Naive B cell (primary cell): Measurements from ENCODE around the gene SKIL. TPM values are rescaled to one million over a fixed set of nuclear protein-coding genes. Genes with fewer than 3 reads are reported as not detected.

ENCODE experiments used
- ATAC-seq, 2 donors: fragments of 150-1000 bp; cut with Tn5 transposase; 2 replicates each; pipeline ENCODE4 v1.10.0; 2021; ENCODE audit warnings: low read depth in 2 of 2, mild to moderate bottlenecking in 2 of 2, moderate library complexity in 2 of 2
- DNase-seq: peaks from one replicate; pipeline ENCODE4 v3.0.0; 2022
- H3K27ac Mint-ChIP-seq, 6 donors: one replicate each; pipeline ENCODE4 v1.8.0; 2020 to 2022; ENCODE audit warnings: mild to moderate bottlenecking in 6 of 6, mixed read lengths in 6 of 6, moderate library complexity in 5 of 6, inconsistent platforms in 2 of 6
- H3K27me3 Mint-ChIP-seq, 3 donors: one replicate each; pipeline ENCODE4 v1.8.0; 2021 to 2022; ENCODE audit warnings: mixed read lengths in 3 of 3, mild to moderate bottlenecking in 1 of 3
- H3K36me3 Mint-ChIP-seq, 2 donors: one replicate each; pipeline ENCODE4 v1.8.0; 2020 to 2022; ENCODE audit warnings: mixed read lengths in 2 of 2, inconsistent platforms in 1 of 2, mild to moderate bottlenecking in 1 of 2
- H3K4me1 Mint-ChIP-seq, 3 donors: one replicate each; pipeline ENCODE4 v1.8.0; 2020 to 2022; ENCODE audit warnings: mixed read lengths in 3 of 3, inconsistent platforms in 1 of 3, mild to moderate bottlenecking in 1 of 3, moderate library complexity in 1 of 3
- H3K4me3 Mint-ChIP-seq, 8 donors: one replicate each; pipeline ENCODE4 v1.8.0; 2020 to 2022; ENCODE audit warnings: mild to moderate bottlenecking in 8 of 8, mixed read lengths in 8 of 8, moderate library complexity in 8 of 8, inconsistent platforms in 2 of 8
- H3K9me3 Mint-ChIP-seq, 7 donors: one replicate each; pipeline ENCODE4 v1.8.0; 2020 to 2022; ENCODE audit warnings: mixed read lengths in 7 of 7, mild to moderate bottlenecking in 5 of 7, inconsistent platforms in 2 of 7, moderate library complexity in 1 of 7
- polyA plus RNA-seq, 6 donors: library from polyadenylated mRNA; unstranded; fragments of 300-500 nt; fragmentation: Illumina TruSeq; gene quantifications; one replicate each; pipeline ENCODE4 v1.2.3, GENCODE V29; 2021; ENCODE audit warnings: low read depth in 6 of 6

The SKIL gene
- polyA plus RNA-seq, 6 donors from 2014 or later: 12.3 to 28.5 (median 25.2) TPM

GRCh38 chr3:170386468-170386867, 29.0 kb downstream of the SKIL start:
- H3K27me3 Mint-ChIP-seq: no peaks in the 10 kb centered on the region
- DNase-seq (no peak), ATAC-seq (no peak)
- peaks cover 4 to 25% (median 20%) of the 10 kb centered on the region in 3 donors for H3K4me1 Mint-ChIP-seq
- H3K9me3 Mint-ChIP-seq: peaks cover 0 to 3% (median 0%) of the 10 kb centered on the region in 7 donors
- no peak overlapping the region for H3K4me3 Mint-ChIP-seq
- H3K36me3 Mint-ChIP-seq: peaks cover 0 to 32% of the 10 kb centered on the region in 2 donors
- H3K27ac Mint-ChIP-seq: peak overlapping the region in 2 of 6 donors; percentile 26 to 47

- DNase-seq: no peak
- Mint-ChIP-seq H3K4me1 (peaks cover 13 to 32% (median 28%) of the 10 kb centered on the region in 3 donors), H3K27ac (peak overlapping the region in 2 of 6 donors; percentile 22 to 67), H3K27me3 (no peaks in the 10 kb centered on the region), H3K4me3 (no peak overlapping the region), H3K36me3 (peaks cover 8 to 41% of the 10 kb centered on the region in 2 donors), H3K9me3 (peaks cover 0 to 3% (median 0%) of the 10 kb centered on the region in 7 donors)
- no peak for ATAC-seq
These were observed 30.4 kb downstream of the SKIL start for GRCh38 chr3:170387950-170388349.

GRCh38 chr3:170391108-170391507, 33.6 kb downstream of the SKIL start:
- Mint-ChIP-seq H3K36me3 (peaks cover 8 to 25% of the 10 kb centered on the region in 2 donors), H3K9me3 (peaks cover 0 to 3% (median 0%) of the 10 kb centered on the region in 7 donors), H3K4me1 (peaks cover 13 to 20% (median 17%) of the 10 kb centered on the region in 3 donors), H3K27ac (peak overlapping the region; percentile 48 to 90 (median 66)), H3K27me3 (no peaks in the 10 kb centered on the region), H3K4me3 (peak overlapping the region in 1 of 8 donors; percentile 30)
- no peak for DNase-seq
- no peak for ATAC-seq

GRCh38 chr3:170397685-170398084, 40.2 kb downstream of the SKIL start:
- Mint-ChIP-seq H3K27me3 (no peaks in the 10 kb centered on the region), H3K4me1 (peaks cover 17 to 23% (median 17%) of the 10 kb centered on the region in 3 donors), H3K27ac (peak overlapping the region in 4 of 6 donors; percentile 9 to 73 (median 50)), H3K36me3 (no peaks in the 10 kb centered on the region), H3K4me3 (no peak overlapping the region), H3K9me3 (peaks cover 0 to 3% (median 0%) of the 10 kb centered on the region in 7 donors)
- no peak for ATAC-seq
- DNase-seq: no peak

- H3K27me3 Mint-ChIP-seq: no peaks in the 10 kb centered on the region
- no peak for ATAC-seq
- H3K4me3 Mint-ChIP-seq: no peak overlapping the region
- H3K9me3 Mint-ChIP-seq: peaks cover 0 to 7% (median 0%) of the 10 kb centered on the region in 7 donors
- H3K27ac Mint-ChIP-seq: no peak overlapping the region
- H3K36me3 Mint-ChIP-seq: no peaks in the 10 kb centered on the region
- DNase-seq: no peak
- peaks cover 14 to 17% (median 15%) of the 10 kb centered on the region in 3 donors for H3K4me1 Mint-ChIP-seq
These were observed 47.6 kb downstream of the SKIL start for GRCh38 chr3:170405101-170405500.

GRCh38 chr3:170410428-170411029, 53.0 kb downstream of the SKIL start:
- no peak for ATAC-seq
- Mint-ChIP-seq H3K4me3 (no peak overlapping the region), H3K4me1 (peaks cover 0 to 3% (median 1%) of the 10 kb centered on the region in 3 donors), H3K27ac (peak overlapping the region in 2 of 6 donors; percentile 31 to 84), H3K36me3 (peaks cover 0 to 1% of the 10 kb centered on the region in 2 donors), H3K9me3 (no peaks in the 10 kb centered on the region), H3K27me3 (peaks cover 2 to 4% (median 3%) of the 10 kb centered on the region in 3 donors)
- DNase-seq: no peak

- DNase-seq: no peak
- H3K4me3 Mint-ChIP-seq: no peak overlapping the region
- H3K27me3 Mint-ChIP-seq: peaks cover 23 to 29% (median 27%) of the 10 kb centered on the region in 3 donors
- H3K4me1 Mint-ChIP-seq: peaks cover 3 to 7% (median 6%) of the 10 kb centered on the region in 3 donors
- H3K27ac Mint-ChIP-seq: no peak overlapping the region
- peaks cover 0 to 9% of the 10 kb centered on the region in 2 donors for H3K36me3 Mint-ChIP-seq
- H3K9me3 Mint-ChIP-seq: peaks cover 0 to 2% (median 0%) of the 10 kb centered on the region in 7 donors
- no peak for ATAC-seq
These were observed 55.8 kb downstream of the SKIL start for GRCh38 chr3:170413291-170413690.

GRCh38 chr3:170414202-170414663, 56.7 kb downstream of the SKIL start:
- H3K27ac Mint-ChIP-seq: no peak overlapping the region
- peaks cover 0 to 2% (median 0%) of the 10 kb centered on the region in 7 donors for H3K9me3 Mint-ChIP-seq
- peak in 1 of 2 donors; percentile 46 for ATAC-seq
- DNase-seq: peak; percentile 35
- peaks cover 6 to 13% (median 11%) of the 10 kb centered on the region in 3 donors for H3K4me1 Mint-ChIP-seq
- peaks cover 24 to 37% (median 30%) of the 10 kb centered on the region in 3 donors for H3K27me3 Mint-ChIP-seq
- H3K4me3 Mint-ChIP-seq: no peak overlapping the region
- peaks cover 0 to 9% of the 10 kb centered on the region in 2 donors for H3K36me3 Mint-ChIP-seq

GRCh38 chr3:170417090-170417489, 59.6 kb downstream of the SKIL start:
- H3K4me3 Mint-ChIP-seq: peak overlapping the region in 3 of 8 donors; percentile 15 to 82 (median 55)
- H3K27me3 Mint-ChIP-seq: peaks cover 32 to 60% (median 40%) of the 10 kb centered on the region in 3 donors

GRCh38 chr3:170418422-170419398, 61.2 kb downstream of the SKIL start, which contains the start of gene CLDN11:
CLDN11 (plus strand) TSS chr3:170418868; CDS start chr3:170419067, 199 bp downstream.
- DNase-seq: no peak
- peak; percentile 55 for ATAC-seq
- H3K36me3 Mint-ChIP-seq: peaks cover 0 to 9% of the 10 kb centered on the region in 2 donors
- H3K9me3 Mint-ChIP-seq: peaks cover 0 to 2% (median 0%) of the 10 kb centered on the region in 7 donors
- peak within 1 kb of the TSS; percentile 82 to 98 (median 92) for H3K4me3 Mint-ChIP-seq
- H3K4me1 Mint-ChIP-seq: peaks cover 14 to 26% (median 19%) of the 10 kb centered on the region in 3 donors
- H3K27me3 Mint-ChIP-seq: peaks cover 32 to 60% (median 40%) of the 10 kb centered on the region in 3 donors
- peak within 1 kb of the TSS in 2 of 6 donors; percentile 44 to 61 for H3K27ac Mint-ChIP-seq

More at GRCh38 chr3:170417090-170417489, 59.6 kb downstream of the SKIL start:
- Mint-ChIP-seq H3K4me1 (peaks cover 14 to 26% (median 19%) of the 10 kb centered on the region in 3 donors), H3K27ac (no peak overlapping the region), H3K36me3 (peaks cover 0 to 9% of the 10 kb centered on the region in 2 donors), H3K9me3 (peaks cover 0 to 2% (median 0%) of the 10 kb centered on the region in 7 donors)
- ATAC-seq: no peak
- DNase-seq: no peak

GRCh38 chr3:170419557-170420087, 62.1 kb downstream of the SKIL start:
- Mint-ChIP-seq H3K4me3 (peak overlapping the region; percentile 48 to 92 (median 80)), H3K27me3 (peaks cover 34 to 60% (median 40%) of the 10 kb centered on the region in 3 donors), H3K4me1 (peaks cover 14 to 26% (median 19%) of the 10 kb centered on the region in 3 donors), H3K27ac (no peak overlapping the region), H3K9me3 (peaks cover 0 to 2% (median 0%) of the 10 kb centered on the region in 7 donors), H3K36me3 (peaks cover 0 to 9% of the 10 kb centered on the region in 2 donors)
- peak; percentile 39 to 41 for ATAC-seq
- peak; percentile 13 for DNase-seq

GRCh38 chr3:170420307-170420821, 62.8 kb downstream of the SKIL start:
- H3K4me3 Mint-ChIP-seq: peak overlapping the region; percentile 12 to 92 (median 50)
- H3K9me3 Mint-ChIP-seq: peaks cover 0 to 2% (median 0%) of the 10 kb centered on the region in 7 donors
- DNase-seq (no peak), ATAC-seq (no peak)
- peaks cover 14 to 26% (median 19%) of the 10 kb centered on the region in 3 donors for H3K4me1 Mint-ChIP-seq
- H3K27ac Mint-ChIP-seq: peak overlapping the region in 1 of 6 donors; percentile 28
- peaks cover 0 to 9% of the 10 kb centered on the region in 2 donors for H3K36me3 Mint-ChIP-seq
- H3K27me3 Mint-ChIP-seq: peaks cover 38 to 58% (median 40%) of the 10 kb centered on the region in 3 donors
